GM12892 (cell line): ENCODE measurements around the gene MEAK7.

Experiments used
- POLR2A ChIP-seq: IDR thresholded peaks from 2 replicates; pipeline ENCODE4 v1.6.1; 2011; ENCODE audit warnings: low read depth, low read length, control low read depth
- POLR2AphosphoS5 ChIP-seq: IDR thresholded peaks from 2 replicates; pipeline ENCODE4 v1.6.1; 2011; ENCODE audit warnings: low read depth, low read length, control low read depth

- TF ChIP-seq POLR2A (no peak), POLR2AphosphoS5 (no peak)
Observed at GRCh38 chr16:84486126-84486525, 18.3 kb downstream of the MEAK7 start.
